Hippocampal formation (tissue), 2 donors: ENCODE data around the gene PABPC1L.
"Not testable (repeated sequence)": the region's sequence is repeated elsewhere in the genome, so short reads cannot be mapped to it uniquely, and the experiment has no call there.

Experiments used
- DNase-seq, 2 donors: peaks; one replicate each; lab custom pipeline; 2025; lab: John Stamatoyannopoulos, UW

The PABPC1L gene

GRCh38 chr20:44909872-44910689, at the start of gene PABPC1L:
PABPC1L (plus strand) TSS chr20:44910060; CDS start chr20:44910144, 84 bp downstream.
- peak in 1 of 2 donors; percentile 20 for DNase-seq

GRCh38 chr20:44861531-44862006, 48.3 kb upstream of the PABPC1L start:
- no peak for DNase-seq

GRCh38 chr20:44862286-44862685, 47.6 kb upstream of the PABPC1L start:
- no peak for DNase-seq

GRCh38 chr20:44863365-44864084, 46.3 kb upstream of the PABPC1L start:
- not testable (repeated sequence) for DNase-seq

GRCh38 chr20:44864493-44864892, 45.4 kb upstream of the PABPC1L start:
- DNase-seq, result not testable (repeated sequence)

- no peak for DNase-seq
Measured at GRCh38 chr20:44866703-44867335, 43.0 kb upstream of the PABPC1L start.

GRCh38 chr20:44869471-44869870, 40.4 kb upstream of the PABPC1L start:
- DNase-seq, result no peak

GRCh38 chr20:44882360-44882759, 27.5 kb upstream of the PABPC1L start:
- not testable (repeated sequence) for DNase-seq

- no peak for DNase-seq
Measured at GRCh38 chr20:44883214-44883902, 26.5 kb upstream of the PABPC1L start.

- no peak for DNase-seq
Measured at GRCh38 chr20:44884907-44885391, 24.9 kb upstream of the PABPC1L start.

- peak; percentile 95 to 98 for DNase-seq
Measured at GRCh38 chr20:44885392-44886265, 24.2 kb upstream of the PABPC1L start, which contains the start of gene YWHAB. YWHAB (plus strand) TSS chr20:44885705; CDS start chr20:44901534, 15,829 bp downstream.

- DNase-seq, result no peak
Measured at GRCh38 chr20:44886266-44886651, 23.6 kb upstream of the PABPC1L start.

- no peak for DNase-seq
Measured at GRCh38 chr20:44886828-44887227, 23.0 kb upstream of the PABPC1L start.

GRCh38 chr20:44887466-44887865, 22.4 kb upstream of the PABPC1L start:
- DNase-seq, result no peak

- DNase-seq, result no peak
Measured at GRCh38 chr20:44888226-44889103, 21.4 kb upstream of the PABPC1L start.

GRCh38 chr20:44891826-44892225, 18.0 kb upstream of the PABPC1L start:
- peak in 1 of 2 donors; percentile 24 for DNase-seq

GRCh38 chr20:44894959-44895358, 14.9 kb upstream of the PABPC1L start:
- DNase-seq, result no peak

GRCh38 chr20:44896583-44896982, 13.3 kb upstream of the PABPC1L start:
- DNase-seq, result no peak

- DNase-seq, result no peak
Measured at GRCh38 chr20:44897133-44897532, 12.7 kb upstream of the PABPC1L start.
